ENCODE data around the gene FBH1. TPM values are rescaled to one million over a fixed set of nuclear protein-coding genes. Genes with fewer than 3 reads are reported as not detected.

The FBH1 gene
- total RNA-seq, 1 experiment from 2014 or later = 84.0 TPM

GRCh38 chr10:5898163-5898562 is 8.1 kb downstream of the FBH1 start:
- no peak for DNase-seq (ENCODE audit: low spot score)
- Histone ChIP-seq H3K27ac (ENCODE audit: low read depth, low read length, poor library complexity, severe bottlenecking) (no peak overlapping the region), H3K27me3 (replicated peaks; ENCODE audit: insufficient read depth, low read depth, low read length, poor library complexity) (no peaks in the 10 kb centered on the region), H3K36me3 (ENCODE audit: insufficient read depth, low read length, poor library complexity, severe bottlenecking) (peaks cover 36% of the 10 kb centered on the region), H3K4me3 (ENCODE audit: low read depth, low read length, poor library complexity, severe bottlenecking) (no peak overlapping the region), H3K9me3 (ENCODE audit: low read depth, low read length, poor library complexity, severe bottlenecking) (no peaks in the 10 kb centered on the region), H3K4me1 (ENCODE audit: insufficient read depth, low read length, poor library complexity, severe bottlenecking) (no peaks in the 10 kb centered on the region)
- CTCF ChIA-PET = no interaction called here
- POLR2A ChIA-PET (ENCODE audit: low non-redundant PET) = no interaction called here
- TF ChIP-seq, protein P1, sequence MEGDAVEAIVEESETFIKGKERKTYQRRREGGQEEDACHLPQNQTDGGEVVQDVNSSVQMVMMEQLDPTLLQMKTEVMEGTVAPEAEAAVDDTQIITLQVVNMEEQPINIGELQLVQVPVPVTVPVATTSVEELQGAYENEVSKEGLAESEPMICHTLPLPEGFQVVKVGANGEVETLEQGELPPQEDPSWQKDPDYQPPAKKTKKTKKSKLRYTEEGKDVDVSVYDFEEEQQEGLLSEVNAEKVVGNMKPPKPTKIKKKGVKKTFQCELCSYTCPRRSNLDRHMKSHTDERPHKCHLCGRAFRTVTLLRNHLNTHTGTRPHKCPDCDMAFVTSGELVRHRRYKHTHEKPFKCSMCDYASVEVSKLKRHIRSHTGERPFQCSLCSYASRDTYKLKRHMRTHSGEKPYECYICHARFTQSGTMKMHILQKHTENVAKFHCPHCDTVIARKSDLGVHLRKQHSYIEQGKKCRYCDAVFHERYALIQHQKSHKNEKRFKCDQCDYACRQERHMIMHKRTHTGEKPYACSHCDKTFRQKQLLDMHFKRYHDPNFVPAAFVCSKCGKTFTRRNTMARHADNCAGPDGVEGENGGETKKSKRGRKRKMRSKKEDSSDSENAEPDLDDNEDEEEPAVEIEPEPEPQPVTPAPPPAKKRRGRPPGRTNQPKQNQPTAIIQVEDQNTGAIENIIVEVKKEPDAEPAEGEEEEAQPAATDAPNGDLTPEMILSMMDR (conservative IDR thresholded peaks at IDR 0.05; ENCODE audit: low read depth, low read length) = no peak
- no peak for TF ChIP-seq EZH2 (IDR thresholded peaks at IDR 0.05; ENCODE audit: borderline replicate concordance, low read depth, low read length, poor library complexity, severe bottlenecking)
- intact Hi-C loops (cut with micrococcal nuclease; ENCODE audit: unreplicated experiment) = no loop called here
- no TSS peak for BruUV-seq (replicated peaks)

DNA sequence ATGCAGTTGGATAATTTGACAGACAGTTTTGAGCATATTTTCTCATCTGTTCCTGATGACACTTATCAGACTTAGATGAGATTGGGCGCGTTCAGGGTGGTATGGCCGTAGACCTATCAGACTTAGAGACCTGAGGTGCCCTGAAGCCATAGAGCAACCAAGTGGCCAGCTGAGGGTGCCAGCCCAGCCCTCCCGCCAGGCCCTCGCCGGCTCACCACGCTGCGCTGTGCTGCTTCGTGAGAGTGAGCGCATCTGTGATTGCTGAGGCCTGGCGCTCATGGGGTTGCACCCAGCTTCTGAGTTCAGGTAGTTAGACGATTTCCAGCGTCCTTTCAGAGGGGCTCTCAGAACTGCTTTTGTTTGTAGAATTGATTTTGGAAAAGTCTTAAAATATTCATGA is 10.2 kb downstream of the FBH1 start:
- Histone ChIP-seq H3K9me3 (ENCODE audit: low read depth, low read length, poor library complexity, severe bottlenecking) (no peaks in the 10 kb centered on the region), H3K4me3 (ENCODE audit: low read depth, low read length, poor library complexity, severe bottlenecking) (no peak overlapping the region), H3K27me3 (replicated peaks; ENCODE audit: insufficient read depth, low read depth, low read length, poor library complexity) (no peaks in the 10 kb centered on the region), H3K4me1 (ENCODE audit: insufficient read depth, low read length, poor library complexity, severe bottlenecking) (no peaks in the 10 kb centered on the region), H3K36me3 (ENCODE audit: insufficient read depth, low read length, poor library complexity, severe bottlenecking) (peaks cover 23% of the 10 kb centered on the region), H3K27ac (ENCODE audit: low read depth, low read length, poor library complexity, severe bottlenecking) (no peak overlapping the region)
- no peak for DNase-seq (ENCODE audit: low spot score)
- POLR2A ChIA-PET (ENCODE audit: low non-redundant PET) = no interaction called here
- CTCF ChIA-PET = no interaction called here
- BruUV-seq (replicated peaks) = no TSS peak
- intact Hi-C loops (cut with micrococcal nuclease; ENCODE audit: unreplicated experiment) = no loop called here
- no peak for TF ChIP-seq EZH2 (IDR thresholded peaks at IDR 0.05; ENCODE audit: borderline replicate concordance, low read depth, low read length, poor library complexity, severe bottlenecking)
- TF ChIP-seq, protein P1 (conservative IDR thresholded peaks at IDR 0.05; ENCODE audit: low read depth, low read length) = no peak

GRCh38 chr10:5902511-5903274 is 12.7 kb downstream of the FBH1 start:
- no peak overlapping the region for H3K4me3 ChIP-seq (ENCODE audit: low read depth, low read length, poor library complexity, severe bottlenecking)
- H3K4me1 ChIP-seq (ENCODE audit: insufficient read depth, low read length, poor library complexity, severe bottlenecking) = no peaks in the 10 kb centered on the region
- peaks cover 14% of the 10 kb centered on the region for H3K36me3 ChIP-seq (ENCODE audit: insufficient read depth, low read length, poor library complexity, severe bottlenecking)
- CTCF ChIA-PET = interaction anchor here (0.6 kb wide), 1 partner anchor 13 kb away, joined by 3 read pairs; no protein-coding TSS in a partner anchor
- POLR2A ChIA-PET (ENCODE audit: low non-redundant PET) = no interaction called here
- intact Hi-C loops (cut with micrococcal nuclease; ENCODE audit: unreplicated experiment) = no loop called here
- no peak for TF ChIP-seq EZH2 (IDR thresholded peaks at IDR 0.05; ENCODE audit: borderline replicate concordance, low read depth, low read length, poor library complexity, severe bottlenecking)
- TF ChIP-seq, protein P1 (conservative IDR thresholded peaks at IDR 0.05; ENCODE audit: low read depth, low read length) = no peak
- H3K27ac ChIP-seq (ENCODE audit: low read depth, low read length, poor library complexity, severe bottlenecking) = no peak overlapping the region
- no TSS peak for BruUV-seq (replicated peaks)
- DNase-seq (ENCODE audit: low spot score) = no peak
- H3K9me3 ChIP-seq (ENCODE audit: low read depth, low read length, poor library complexity, severe bottlenecking) = no peaks in the 10 kb centered on the region
- H3K27me3 ChIP-seq (replicated peaks; ENCODE audit: insufficient read depth, low read depth, low read length, poor library complexity) = no peaks in the 10 kb centered on the region
